HepG2 (cell line): ENCODE data around the gene CYTH2. TPM values are rescaled to one million over a fixed set of nuclear protein-coding genes. Genes with fewer than 3 reads are reported as not detected.

Experiments used
- AFF4 ChIP-seq: sonication (generic); formaldehyde crosslinking; IDR thresholded peaks from 2 replicates; pipeline ENCODE4 v1.4.0; 2020; ENCODE audit warnings: missing genetic modification reagents
- ARNT2 ChIP-seq: sonication (generic); formaldehyde crosslinking; IDR thresholded peaks from 2 replicates; pipeline ENCODE4 v1.8.0; 2022; ENCODE audit warnings: mild to moderate bottlenecking, low read depth, missing genetic modification reagents, moderate library complexity
- ATF4 ChIP-seq, 2 experiments: fragments of 450-650 bp in 1 of 2; sonication (generic) in 1 of 2; formaldehyde crosslinking; IDR thresholded peaks; 2 replicates each; pipeline versions ENCODE4 v1.5.0 to v1.8.0; 2020 to 2022; ENCODE audit warnings: mild to moderate bottlenecking in 1 of 2, missing genetic modification reagents in 1 of 2
- BCL6 ChIP-seq: IDR thresholded peaks from 2 replicates; pipeline ENCODE4 v1.6.1; 2016; ENCODE audit warnings: missing genetic modification reagents, missing compliant biosample characterization
- GFI1 ChIP-seq: sonication (generic); formaldehyde crosslinking; IDR thresholded peaks from 2 replicates; pipeline ENCODE4 v1.5.0; 2020; ENCODE audit warnings: missing genetic modification reagents, mild to moderate bottlenecking, borderline replicate concordance
- KDM3A ChIP-seq: IDR thresholded peaks from 2 replicates; pipeline ENCODE4 v1.6.1; 2018; ENCODE audit warnings: low read depth, missing compliant biosample characterization
- NCOA1 ChIP-seq: sonication (generic); formaldehyde crosslinking; IDR thresholded peaks from 2 replicates; pipeline ENCODE4 v1.9.0; 2021; ENCODE audit warnings: missing genetic modification reagents
- PBX2 ChIP-seq: IDR thresholded peaks from 2 replicates; pipeline ENCODE4 v1.6.1; 2016; ENCODE audit warnings: control low read depth
- PRPF4 ChIP-seq: fragments of 200-400 bp; formaldehyde crosslinking; IDR thresholded peaks from 2 replicates; pipeline ENCODE4 v1.6.1; 2016; ENCODE audit warnings: low read length, low read depth; ENCODE audit not compliant: poor library complexity, severe bottlenecking
- RXRB ChIP-seq: IDR thresholded peaks from 2 replicates; pipeline ENCODE4 v1.6.1; 2016; ENCODE audit warnings: borderline replicate concordance, missing genetic modification reagents, missing compliant biosample characterization
- SMC3 ChIP-seq: IDR thresholded peaks from 2 replicates; pipeline ENCODE4 v1.6.1; 2011; ENCODE audit warnings: low read length, improper control_type of control experiment
- ZBTB14 ChIP-seq: sonication (generic); formaldehyde crosslinking; IDR thresholded peaks from 2 replicates; pipeline ENCODE4 v1.4.0; 2020; ENCODE audit warnings: missing genetic modification reagents
- ZMYM2 ChIP-seq: sonication (generic); formaldehyde crosslinking; IDR thresholded peaks from 2 replicates; pipeline ENCODE4 v1.8.0; 2022; ENCODE audit warnings: mild to moderate bottlenecking, missing genetic modification reagents
- ZNF12 ChIP-seq: sonication (generic); formaldehyde crosslinking; IDR thresholded peaks from 2 replicates; pipeline ENCODE4 v1.5.0; 2020; ENCODE audit warnings: missing genetic modification reagents
- ZNF598 ChIP-seq: sonication (generic); formaldehyde crosslinking; IDR thresholded peaks from 2 replicates; pipeline ENCODE4 v1.5.1; 2020; ENCODE audit warnings: mild to moderate bottlenecking, missing genetic modification reagents, borderline replicate concordance
- ZNF619 ChIP-seq: sonication (generic); formaldehyde crosslinking; IDR thresholded peaks from 2 replicates; pipeline ENCODE4 v1.4.0; 2020; ENCODE audit warnings: mild to moderate bottlenecking, missing genetic modification reagents
- ZSCAN29 ChIP-seq: sonication (generic); formaldehyde crosslinking; conservative IDR thresholded peaks from 2 replicates; pipeline ENCODE4 v1.4.0; 2020; ENCODE audit warnings: mild to moderate bottlenecking, missing genetic modification reagents
- polyA plus RNA-seq, 8 experiments: library from polyadenylated mRNA; depleted of rRNA in 3 of 8; stranded (reverse) in 7 of 8; unstranded in 1 of 8; fragments of >200 nt; fragmentation: Illumina TruSeq in 4 of 8; extraction: Trizol in 4 of 8; gene quantifications; 2 replicates each; pipeline versions ENCODE4 v1.2.1 to v1.2.3, GENCODE V29; 2011 to 2016; ENCODE audit warnings: low read depth in 4 of 8, missing spikeins in 1 of 8, mixed read lengths in 1 of 8; ENCODE audit not compliant: insufficient read depth in 1 of 8
- total RNA-seq, 5 experiments: library from RNA; depleted of rRNA; stranded (reverse); fragments of >200 nt; fragmentation: Illumina TruSeq; extraction: Trizol; gene quantifications; 2 replicates each; pipeline ENCODE4 v1.2.3, GENCODE V29; 2016; ENCODE audit warnings: low read depth in 1 of 5
- TF ChIP-seq, protein P1 (sequence below): sonication (generic); formaldehyde crosslinking; IDR thresholded peaks from 2 replicates; pipeline ENCODE4 v1.4.0; 2020; ENCODE audit warnings: mild to moderate bottlenecking, missing genetic modification reagents

CYTH2 gene
- total and polyA plus RNA-seq, 2 of the 13 experiments (the other 11 are each of a cell fraction or from before 2014, with no cell fraction given), result 16.5 to 39.3 TPM

- TF ChIP-seq AFF4 (CRISPR knock-in tag), result no peak
- TF ChIP-seq RXRB (CRISPR knock-in tag), result 0 out of 2 replicates have a peak, but pooled peaks have one; percentile 18
- TF ChIP-seq PRPF4, result no peak
- TF ChIP-seq ZNF12 (CRISPR knock-in tag), result no peak
- TF ChIP-seq ZNF598, result no peak
- TF ChIP-seq ZBTB14 (CRISPR knock-in tag), result no peak
- TF ChIP-seq SMC3, result peak; percentile 37; the same call in 1 of the 2 replicates
- no peak; the same call in 1 of the 2 replicates for TF ChIP-seq ZSCAN29 (CRISPR knock-in tag)
- TF ChIP-seq ZMYM2 (CRISPR knock-in tag), result no peak
- no peak for TF ChIP-seq GFI1
- TF ChIP-seq KDM3A, result no peak
- TF ChIP-seq, protein P1, sequence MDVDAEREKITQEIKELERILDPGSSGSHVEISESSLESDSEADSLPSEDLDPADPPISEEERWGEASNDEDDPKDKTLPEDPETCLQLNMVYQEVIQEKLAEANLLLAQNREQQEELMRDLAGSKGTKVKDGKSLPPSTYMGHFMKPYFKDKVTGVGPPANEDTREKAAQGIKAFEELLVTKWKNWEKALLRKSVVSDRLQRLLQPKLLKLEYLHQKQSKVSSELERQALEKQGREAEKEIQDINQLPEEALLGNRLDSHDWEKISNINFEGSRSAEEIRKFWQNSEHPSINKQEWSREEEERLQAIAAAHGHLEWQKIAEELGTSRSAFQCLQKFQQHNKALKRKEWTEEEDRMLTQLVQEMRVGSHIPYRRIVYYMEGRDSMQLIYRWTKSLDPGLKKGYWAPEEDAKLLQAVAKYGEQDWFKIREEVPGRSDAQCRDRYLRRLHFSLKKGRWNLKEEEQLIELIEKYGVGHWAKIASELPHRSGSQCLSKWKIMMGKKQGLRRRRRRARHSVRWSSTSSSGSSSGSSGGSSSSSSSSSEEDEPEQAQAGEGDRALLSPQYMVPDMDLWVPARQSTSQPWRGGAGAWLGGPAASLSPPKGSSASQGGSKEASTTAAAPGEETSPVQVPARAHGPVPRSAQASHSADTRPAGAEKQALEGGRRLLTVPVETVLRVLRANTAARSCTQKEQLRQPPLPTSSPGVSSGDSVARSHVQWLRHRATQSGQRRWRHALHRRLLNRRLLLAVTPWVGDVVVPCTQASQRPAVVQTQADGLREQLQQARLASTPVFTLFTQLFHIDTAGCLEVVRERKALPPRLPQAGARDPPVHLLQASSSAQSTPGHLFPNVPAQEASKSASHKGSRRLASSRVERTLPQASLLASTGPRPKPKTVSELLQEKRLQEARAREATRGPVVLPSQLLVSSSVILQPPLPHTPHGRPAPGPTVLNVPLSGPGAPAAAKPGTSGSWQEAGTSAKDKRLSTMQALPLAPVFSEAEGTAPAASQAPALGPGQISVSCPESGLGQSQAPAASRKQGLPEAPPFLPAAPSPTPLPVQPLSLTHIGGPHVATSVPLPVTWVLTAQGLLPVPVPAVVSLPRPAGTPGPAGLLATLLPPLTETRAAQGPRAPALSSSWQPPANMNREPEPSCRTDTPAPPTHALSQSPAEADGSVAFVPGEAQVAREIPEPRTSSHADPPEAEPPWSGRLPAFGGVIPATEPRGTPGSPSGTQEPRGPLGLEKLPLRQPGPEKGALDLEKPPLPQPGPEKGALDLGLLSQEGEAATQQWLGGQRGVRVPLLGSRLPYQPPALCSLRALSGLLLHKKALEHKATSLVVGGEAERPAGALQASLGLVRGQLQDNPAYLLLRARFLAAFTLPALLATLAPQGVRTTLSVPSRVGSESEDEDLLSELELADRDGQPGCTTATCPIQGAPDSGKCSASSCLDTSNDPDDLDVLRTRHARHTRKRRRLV (CRISPR knock-in tag), result peak; percentile 97
- TF ChIP-seq BCL6 (CRISPR knock-in tag), result no peak; the same call in 1 of the 2 replicates
- no peak for TF ChIP-seq ZNF619 (CRISPR knock-in tag)
- 0 out of 2 replicates have a peak, but pooled peaks have one; percentile 10 for TF ChIP-seq ARNT2 (CRISPR knock-in tag)
- TF ChIP-seq ATF4 (CRISPR knock-in tag; IDR thresholded peaks at IDR 0.05), result no peak
- TF ChIP-seq PBX2, result no peak
- TF ChIP-seq NCOA1 (CRISPR knock-in tag), result no peak
Measured at GRCh38 chr19:48445256-48445605, 23.9 kb upstream of the CYTH2 start (continued).
